Gastrocnemius medialis (tissue), 4 donors: ENCODE results near the gene SH3GL3.

ENCODE experiments used
- POLR2A ChIP-seq, 2 donors: fragments of 450-650 bp; IDR thresholded peaks; one replicate each; pipeline ENCODE4 v1.6.1; 2017; ENCODE audit warnings: antibody characterized with exemption in 2 of 2, mild to moderate bottlenecking in 2 of 2, moderate library complexity in 2 of 2
- TF ChIP-seq, protein P1 (sequence below), 5 experiments: fragments of 450-650 bp in 3 of 5; fragments of 200-600 bp in 2 of 5; sonication (generic) in 2 of 5; IDR thresholded peaks in 4 of 5; conservative IDR thresholded peaks in 1 of 5; 1 replicate in 4 of 5; 2 replicates in 1 of 5; pipeline ENCODE4 v1.5.1; 2016 to 2019; ENCODE audit warnings: antibody characterized with exemption in 5 of 5, mild to moderate bottlenecking in 3 of 5, moderate library complexity in 3 of 5

GRCh38 chr15:83595191-83595590 lies 148.1 kb downstream of the SH3GL3 start:
- TF ChIP-seq POLR2A (IDR thresholded peaks at IDR 0.05) = no peak
- TF ChIP-seq, protein P1, sequence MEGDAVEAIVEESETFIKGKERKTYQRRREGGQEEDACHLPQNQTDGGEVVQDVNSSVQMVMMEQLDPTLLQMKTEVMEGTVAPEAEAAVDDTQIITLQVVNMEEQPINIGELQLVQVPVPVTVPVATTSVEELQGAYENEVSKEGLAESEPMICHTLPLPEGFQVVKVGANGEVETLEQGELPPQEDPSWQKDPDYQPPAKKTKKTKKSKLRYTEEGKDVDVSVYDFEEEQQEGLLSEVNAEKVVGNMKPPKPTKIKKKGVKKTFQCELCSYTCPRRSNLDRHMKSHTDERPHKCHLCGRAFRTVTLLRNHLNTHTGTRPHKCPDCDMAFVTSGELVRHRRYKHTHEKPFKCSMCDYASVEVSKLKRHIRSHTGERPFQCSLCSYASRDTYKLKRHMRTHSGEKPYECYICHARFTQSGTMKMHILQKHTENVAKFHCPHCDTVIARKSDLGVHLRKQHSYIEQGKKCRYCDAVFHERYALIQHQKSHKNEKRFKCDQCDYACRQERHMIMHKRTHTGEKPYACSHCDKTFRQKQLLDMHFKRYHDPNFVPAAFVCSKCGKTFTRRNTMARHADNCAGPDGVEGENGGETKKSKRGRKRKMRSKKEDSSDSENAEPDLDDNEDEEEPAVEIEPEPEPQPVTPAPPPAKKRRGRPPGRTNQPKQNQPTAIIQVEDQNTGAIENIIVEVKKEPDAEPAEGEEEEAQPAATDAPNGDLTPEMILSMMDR (IDR thresholded peaks at IDR 0.05 in 4 of 5, conservative IDR thresholded peaks at IDR 0.05 in 1 of 5) = no peak
